Fibroblast of pulmonary artery (primary cell): ENCODE data around the gene USP13.

Experiments
- DNase-seq: peaks from one replicate; pipeline ENCODE4 v3.0.0-alpha.2; 2010; ENCODE audit warnings: low read depth
- H3K4me3 ChIP-seq: replicated peaks from 2 replicates; pipeline ENCODE4 v1.5.1; 2011; ENCODE audit warnings: low read depth, mild to moderate bottlenecking, control low read depth, low read length, moderate library complexity
- TF ChIP-seq, protein P1 (sequence below): IDR thresholded peaks from 2 replicates; pipeline ENCODE4 v1.5.1; 2011; ENCODE audit warnings: mild to moderate bottlenecking, control low read depth, low read length, inconsistent platforms; ENCODE audit errors: missing control alignments

The USP13 gene

DNA sequence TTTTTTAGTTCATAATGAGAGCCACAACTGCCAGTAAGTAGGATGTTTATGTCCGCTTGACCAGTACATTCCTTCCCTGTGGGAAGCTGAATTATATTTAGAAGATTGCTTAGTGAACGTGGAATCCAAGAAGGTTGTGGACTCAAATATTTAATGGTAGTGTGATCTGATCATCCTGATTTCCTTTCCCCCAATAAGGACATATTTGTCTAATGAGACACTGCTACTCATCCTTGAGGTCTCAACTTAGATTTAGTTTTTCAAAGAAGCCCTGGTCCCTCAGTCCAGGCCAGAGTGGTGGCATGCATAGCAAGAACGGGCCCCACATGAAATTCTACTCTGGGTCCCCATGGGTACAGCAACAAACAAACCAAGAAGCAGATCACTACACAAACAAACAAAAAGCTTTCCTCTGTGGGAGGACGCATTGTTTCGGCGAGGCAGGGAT is 60.8 kb downstream of the USP13 start:
- peak; percentile 28 for DNase-seq
- H3K4me3 ChIP-seq = no peak overlapping the region
- TF ChIP-seq, protein P1, sequence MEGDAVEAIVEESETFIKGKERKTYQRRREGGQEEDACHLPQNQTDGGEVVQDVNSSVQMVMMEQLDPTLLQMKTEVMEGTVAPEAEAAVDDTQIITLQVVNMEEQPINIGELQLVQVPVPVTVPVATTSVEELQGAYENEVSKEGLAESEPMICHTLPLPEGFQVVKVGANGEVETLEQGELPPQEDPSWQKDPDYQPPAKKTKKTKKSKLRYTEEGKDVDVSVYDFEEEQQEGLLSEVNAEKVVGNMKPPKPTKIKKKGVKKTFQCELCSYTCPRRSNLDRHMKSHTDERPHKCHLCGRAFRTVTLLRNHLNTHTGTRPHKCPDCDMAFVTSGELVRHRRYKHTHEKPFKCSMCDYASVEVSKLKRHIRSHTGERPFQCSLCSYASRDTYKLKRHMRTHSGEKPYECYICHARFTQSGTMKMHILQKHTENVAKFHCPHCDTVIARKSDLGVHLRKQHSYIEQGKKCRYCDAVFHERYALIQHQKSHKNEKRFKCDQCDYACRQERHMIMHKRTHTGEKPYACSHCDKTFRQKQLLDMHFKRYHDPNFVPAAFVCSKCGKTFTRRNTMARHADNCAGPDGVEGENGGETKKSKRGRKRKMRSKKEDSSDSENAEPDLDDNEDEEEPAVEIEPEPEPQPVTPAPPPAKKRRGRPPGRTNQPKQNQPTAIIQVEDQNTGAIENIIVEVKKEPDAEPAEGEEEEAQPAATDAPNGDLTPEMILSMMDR = no peak

DNA sequence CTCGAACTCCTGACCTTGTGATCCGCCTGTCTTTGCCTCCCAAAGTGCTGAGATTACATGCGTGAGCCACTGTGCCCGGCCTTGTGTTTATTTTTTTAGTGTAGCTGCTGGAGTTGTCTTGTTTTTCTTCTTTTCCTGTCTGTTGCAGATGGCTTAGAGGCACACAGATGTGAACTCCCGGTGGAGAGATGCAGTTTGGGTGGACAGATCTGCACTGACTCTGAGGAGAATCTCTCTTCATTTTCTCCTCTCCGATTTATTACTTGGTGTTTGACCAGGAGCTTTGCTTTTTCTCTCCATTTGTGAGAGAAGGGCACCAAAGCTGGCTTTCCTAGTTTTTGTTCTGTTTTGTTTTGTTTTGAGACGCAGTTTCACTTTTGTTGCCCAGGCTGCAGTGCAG is 62.7 kb downstream of the USP13 start:
- no peak for DNase-seq
- H3K4me3 ChIP-seq = no peak overlapping the region
- TF ChIP-seq, protein P1 = no peak

DNA sequence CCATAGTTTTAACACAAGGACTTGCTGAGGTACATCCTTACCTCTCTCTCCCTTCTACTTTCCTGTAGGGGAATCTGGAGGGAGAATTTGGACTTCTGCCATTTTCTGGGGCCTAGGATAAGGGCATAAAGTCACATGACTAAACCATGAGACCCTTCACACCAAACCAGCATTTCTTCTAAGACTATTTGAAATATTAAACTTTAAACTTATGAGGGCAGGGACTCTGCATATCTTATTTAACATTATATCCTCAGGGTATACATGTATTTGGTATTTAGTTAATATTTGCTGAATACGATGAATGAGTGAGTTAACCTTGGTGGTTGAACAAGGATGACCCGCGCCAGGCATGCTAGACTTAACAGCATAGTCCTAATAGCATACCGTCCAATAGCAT is 63.4 kb downstream of the USP13 start:
- DNase-seq = no peak
- H3K4me3 ChIP-seq = no peak overlapping the region
- TF ChIP-seq, protein P1 = no peak

DNA sequence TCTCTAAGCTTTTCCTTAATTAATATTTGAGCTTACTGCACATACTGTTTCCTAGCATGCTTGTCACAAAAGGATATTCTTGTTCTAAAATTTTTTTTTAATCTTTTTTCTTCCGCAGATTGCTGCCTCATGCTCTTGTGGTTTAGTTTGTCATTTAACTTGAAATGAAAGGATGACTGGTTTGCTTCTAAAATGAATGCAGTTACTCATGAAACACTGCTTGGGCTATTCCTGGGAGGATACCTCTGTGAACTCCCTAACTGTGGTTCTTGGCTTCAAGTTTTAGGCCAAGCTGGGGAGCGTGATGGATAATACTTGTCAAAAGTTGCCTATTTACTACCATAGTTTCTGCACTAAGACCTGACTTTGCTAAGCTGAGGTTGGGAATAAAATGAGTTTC is 64.0 kb downstream of the USP13 start:
- no peak overlapping the region for H3K4me3 ChIP-seq
- DNase-seq = peak; percentile 62
- TF ChIP-seq, protein P1 = no peak

- TF ChIP-seq, protein P1 = no peak
- H3K4me3 ChIP-seq = no peak overlapping the region
- no peak for DNase-seq
Measured at GRCh38 chr3:179717219-179717618, 64.4 kb downstream of the USP13 start.

DNA sequence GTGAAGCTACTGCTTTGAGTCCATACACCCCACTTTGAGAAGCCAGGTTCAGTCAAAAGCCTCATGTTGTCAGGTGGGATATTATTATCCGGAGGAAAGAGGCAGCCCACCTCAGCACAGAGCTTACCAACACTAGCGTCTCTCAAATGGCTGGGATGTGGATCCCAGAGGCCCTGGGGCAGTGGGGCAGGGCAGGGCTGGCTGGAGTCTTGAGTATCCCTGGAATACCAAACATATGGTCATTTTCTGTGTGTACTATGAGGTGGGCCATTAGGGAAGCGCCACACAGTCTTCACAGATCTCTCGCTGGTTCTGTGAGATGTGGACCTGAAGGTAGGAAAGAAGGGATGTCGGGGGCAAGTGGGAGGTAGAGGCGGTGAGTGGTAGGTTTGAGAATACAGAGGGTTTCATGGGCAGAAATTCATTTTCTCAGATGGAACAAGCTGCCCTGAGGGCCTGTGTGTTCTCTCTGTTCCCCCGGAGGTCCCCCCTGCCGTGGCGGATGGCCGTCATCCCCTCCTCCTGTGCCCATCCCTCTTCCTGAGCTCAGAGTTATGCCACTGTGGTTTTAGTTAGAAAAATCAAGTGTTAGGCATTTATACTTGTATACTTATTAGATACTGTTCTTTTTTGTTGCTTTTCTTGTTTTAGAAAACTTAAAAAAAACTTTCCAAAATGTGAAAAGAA is 66.4 kb downstream of the USP13 start:
- H3K4me3 ChIP-seq = no peak overlapping the region
- no peak for DNase-seq
- TF ChIP-seq, protein P1 = no peak

DNA sequence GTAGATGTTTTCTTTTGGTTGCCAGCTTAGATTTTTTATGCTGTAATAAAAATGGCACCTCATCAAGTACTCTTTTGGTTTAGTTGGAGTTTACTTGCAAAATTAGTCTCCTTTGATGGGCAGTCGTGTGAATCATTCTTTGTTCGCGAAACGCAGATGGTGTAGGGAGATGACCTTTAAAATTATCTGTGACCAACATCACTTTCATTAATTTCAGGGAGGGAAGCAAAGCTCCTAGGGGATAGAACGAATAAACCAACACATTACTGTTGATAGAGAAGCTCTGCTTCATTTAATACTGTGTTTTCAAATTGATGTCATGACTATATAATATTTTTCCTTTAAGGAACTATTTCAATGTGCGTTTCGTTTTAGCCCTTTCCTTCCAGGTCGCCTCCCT is 67.4 kb downstream of the USP13 start:
- no peak for DNase-seq
- TF ChIP-seq, protein P1 = no peak
- H3K4me3 ChIP-seq = no peak overlapping the region
